Activated CD4-positive, alpha-beta memory T cell treated with anti-CD3 and anti-CD28 coated beads for 36 hours (primary cell): ENCODE data around the gene LLPH. TPM values are rescaled to one million over a fixed set of nuclear protein-coding genes. Genes with fewer than 3 reads are reported as not detected.

Source experiments
- CTCF ChIA-PET: fragments of 350-600 bp; sonication (Branson Sonifier 250); formaldehyde crosslinking; loops from one replicate; lab custom pipeline; 2021; ENCODE audit warnings: antibody characterized with exemption, inconsistent platforms; lab: Charles Lee
- POLR2A ChIA-PET: fragments of 350-600 bp; sonication (Branson Sonifier 250); formaldehyde crosslinking; loops from one replicate; lab custom pipeline; 2021; ENCODE audit warnings: antibody characterized with exemption; lab: Charles Lee
- DNase-seq: peaks from one replicate; pipeline ENCODE4 v3.0.0-alpha.2; 2020
- H3K27ac Mint-ChIP-seq: one replicate; pipeline ENCODE4 v1.8.0; 2021; ENCODE audit warnings: mixed read lengths
- H3K27me3 Mint-ChIP-seq: one replicate; pipeline ENCODE4 v1.8.0; 2021; ENCODE audit warnings: mixed read lengths
- H3K36me3 Mint-ChIP-seq: one replicate; pipeline ENCODE4 v1.8.0; 2021; ENCODE audit warnings: mixed read lengths
- H3K4me1 Mint-ChIP-seq: one replicate; pipeline ENCODE4 v1.8.0; 2021; ENCODE audit warnings: low read depth, mixed read lengths
- H3K4me3 Mint-ChIP-seq: one replicate; pipeline ENCODE4 v1.8.0; 2021; ENCODE audit warnings: mild to moderate bottlenecking, mixed read lengths
- H3K9me3 Mint-ChIP-seq: one replicate; pipeline ENCODE4 v1.8.0; 2021; ENCODE audit warnings: mixed read lengths
- intact Hi-C: fragments of 100-400 bp; cut with micrococcal nuclease; formaldehyde crosslinking; loops from one replicate; pipeline ENCODE4 v1.15.1; 2023
- total RNA-seq, 2 experiments: library from RNA; stranded (reverse); gene quantifications; one replicate each; pipeline ENCODE4 v1.2.3, GENCODE V29; 2021

Gene LLPH
- total RNA-seq, 2 experiments from 2014 or later: 29.1 to 31.2 TPM

- Mint-ChIP-seq H3K4me1 (peaks cover 8% of the 10 kb centered on the region), H3K27me3 (no peaks in the 10 kb centered on the region), H3K4me3 (no peak overlapping the region), H3K9me3 (no peaks in the 10 kb centered on the region), H3K36me3 (peaks cover 9% of the 10 kb centered on the region), H3K27ac (no peak overlapping the region)
- ChIA-PET CTCF (interaction anchor here (1.8 kb wide), 1 partner anchor 9 kb away, joined by 5 read pairs; no protein-coding TSS in a partner anchor), POLR2A (no interaction called here)
- intact Hi-C loops: no loop called here
- no peak for DNase-seq
Measured at GRCh38 chr12:66117242-66117641, 13.3 kb downstream of the LLPH start.

- POLR2A ChIA-PET: no interaction called here
- H3K27me3 Mint-ChIP-seq: no peaks in the 10 kb centered on the region
- H3K4me1 Mint-ChIP-seq: peaks cover 6% of the 10 kb centered on the region
Measured at GRCh38 chr12:66115071-66115600, 15.4 kb downstream of the LLPH start.

GRCh38 chr12:66113471-66113870 lies 17.1 kb downstream of the LLPH start:
- no peaks in the 10 kb centered on the region for H3K9me3 Mint-ChIP-seq
- H3K4me1 Mint-ChIP-seq: peaks cover 4% of the 10 kb centered on the region
- ChIA-PET CTCF (interaction anchor here (1.1 to 1.4 kb wide), 3 partner anchors 10 to 556 kb away, joined by 3 read pairs; no protein-coding TSS in a partner anchor), POLR2A (no interaction called here)
- H3K27ac Mint-ChIP-seq: no peak overlapping the region
- no peak for DNase-seq
- no peaks in the 10 kb centered on the region for H3K36me3 Mint-ChIP-seq
- intact Hi-C loops: no loop called here
- no peak overlapping the region for H3K4me3 Mint-ChIP-seq
- no peaks in the 10 kb centered on the region for H3K27me3 Mint-ChIP-seq

More at GRCh38 chr12:66115071-66115600, 15.4 kb downstream of the LLPH start:
- H3K4me3 Mint-ChIP-seq: no peak overlapping the region
- peak overlapping the region; percentile 14 for H3K27ac Mint-ChIP-seq
- H3K36me3 Mint-ChIP-seq: peaks cover under 1% of the 10 kb centered on the region
- CTCF ChIA-PET: interaction anchor here (1.6 kb wide), 1 partner anchor 7 kb away, joined by 4 read pairs; no protein-coding TSS in a partner anchor
- no peaks in the 10 kb centered on the region for H3K9me3 Mint-ChIP-seq
- DNase-seq: no peak
- intact Hi-C loops: no loop called here

DNA sequence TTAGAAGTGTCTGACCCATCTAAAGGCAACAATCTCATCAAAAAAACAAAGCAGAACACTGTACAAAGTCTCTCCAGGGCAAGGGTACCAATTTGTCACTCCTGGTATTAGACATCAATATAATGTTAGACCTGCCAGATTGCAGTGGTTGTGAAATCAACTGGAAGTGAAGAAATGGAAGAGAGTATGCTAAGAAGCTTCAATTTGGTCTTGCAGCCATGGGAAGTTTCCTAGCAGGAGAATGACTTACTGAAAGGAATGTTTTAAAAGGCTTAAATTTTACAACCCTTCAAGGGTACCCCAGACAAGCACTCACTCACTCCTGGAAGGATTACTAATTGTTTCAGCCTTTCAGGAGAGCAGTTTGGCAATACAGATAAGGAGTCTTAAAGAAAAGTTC lies 18.9 kb downstream of the LLPH start:
- H3K4me3 Mint-ChIP-seq: no peak overlapping the region
- DNase-seq: no peak
- H3K4me1 Mint-ChIP-seq: peaks cover 6% of the 10 kb centered on the region
- ChIA-PET POLR2A (no interaction called here), CTCF (interaction anchor here (1.9 kb wide), 1 partner anchor 1221 kb away, joined by 4 read pairs; no protein-coding TSS in a partner anchor)
- H3K27me3 Mint-ChIP-seq: peaks cover 4% of the 10 kb centered on the region
- H3K27ac Mint-ChIP-seq: no peak overlapping the region
- H3K36me3 Mint-ChIP-seq: no peaks in the 10 kb centered on the region
- no peaks in the 10 kb centered on the region for H3K9me3 Mint-ChIP-seq
- intact Hi-C loops: no loop called here

- ChIA-PET POLR2A (no interaction called here), CTCF (no interaction called here)
- no peak for DNase-seq
- H3K36me3 Mint-ChIP-seq: no peaks in the 10 kb centered on the region
- H3K4me3 Mint-ChIP-seq: no peak overlapping the region
- intact Hi-C loops: loop anchor here (5.0 to 10.0 kb wide), 2 partner anchors 296 to 797 kb away; no protein-coding TSS in a partner anchor
- peaks cover 4% of the 10 kb centered on the region for H3K27me3 Mint-ChIP-seq
- H3K4me1 Mint-ChIP-seq: peaks cover 4% of the 10 kb centered on the region
- H3K9me3 Mint-ChIP-seq: no peaks in the 10 kb centered on the region
- no peak overlapping the region for H3K27ac Mint-ChIP-seq
Measured at GRCh38 chr12:66109056-66109455, 21.5 kb downstream of the LLPH start.

GRCh38 chr12:66108386-66108785 lies 22.2 kb downstream of the LLPH start:
- peaks cover 2% of the 10 kb centered on the region for H3K4me1 Mint-ChIP-seq
- H3K27me3 Mint-ChIP-seq: peaks cover 4% of the 10 kb centered on the region
- ChIA-PET CTCF (interaction anchor here (0.7 to 1.7 kb wide), 5 partner anchors 22 to 1313 kb away, joined by 3 to 7 read pairs (median 5); partner anchors contain the start of gene LLPH), POLR2A (no interaction called here)
- intact Hi-C loops: loop anchor here (5.0 to 10.0 kb wide), 2 partner anchors 296 to 796 kb away; no protein-coding TSS in a partner anchor
- no peaks in the 10 kb centered on the region for H3K36me3 Mint-ChIP-seq
- DNase-seq: no peak
- H3K27ac Mint-ChIP-seq: no peak overlapping the region
- no peak overlapping the region for H3K4me3 Mint-ChIP-seq
- H3K9me3 Mint-ChIP-seq: no peaks in the 10 kb centered on the region

- intact Hi-C loops: loop anchor here (1.0 to 10.0 kb wide), 4 partner anchors 297 to 1216 kb away; no protein-coding TSS in a partner anchor
- ChIA-PET CTCF (interaction anchor here (0.7 to 1.7 kb wide), 12 partner anchors 8 to 1312 kb away, joined by 3 to 7 read pairs (median 4); partner anchors contain the start of gene LLPH), POLR2A (no interaction called here)
- Mint-ChIP-seq H3K36me3 (no peaks in the 10 kb centered on the region), H3K4me1 (peaks cover 2% of the 10 kb centered on the region), H3K4me3 (no peak overlapping the region), H3K27me3 (peaks cover 10% of the 10 kb centered on the region), H3K9me3 (no peaks in the 10 kb centered on the region), H3K27ac (no peak overlapping the region)
- DNase-seq: peak; percentile 21
Measured at GRCh38 chr12:66107451-66107915, 23.1 kb downstream of the LLPH start.

GRCh38 chr12:66103016-66103913 lies 27.3 kb downstream of the LLPH start:
- POLR2A ChIA-PET: no interaction called here

DNA sequence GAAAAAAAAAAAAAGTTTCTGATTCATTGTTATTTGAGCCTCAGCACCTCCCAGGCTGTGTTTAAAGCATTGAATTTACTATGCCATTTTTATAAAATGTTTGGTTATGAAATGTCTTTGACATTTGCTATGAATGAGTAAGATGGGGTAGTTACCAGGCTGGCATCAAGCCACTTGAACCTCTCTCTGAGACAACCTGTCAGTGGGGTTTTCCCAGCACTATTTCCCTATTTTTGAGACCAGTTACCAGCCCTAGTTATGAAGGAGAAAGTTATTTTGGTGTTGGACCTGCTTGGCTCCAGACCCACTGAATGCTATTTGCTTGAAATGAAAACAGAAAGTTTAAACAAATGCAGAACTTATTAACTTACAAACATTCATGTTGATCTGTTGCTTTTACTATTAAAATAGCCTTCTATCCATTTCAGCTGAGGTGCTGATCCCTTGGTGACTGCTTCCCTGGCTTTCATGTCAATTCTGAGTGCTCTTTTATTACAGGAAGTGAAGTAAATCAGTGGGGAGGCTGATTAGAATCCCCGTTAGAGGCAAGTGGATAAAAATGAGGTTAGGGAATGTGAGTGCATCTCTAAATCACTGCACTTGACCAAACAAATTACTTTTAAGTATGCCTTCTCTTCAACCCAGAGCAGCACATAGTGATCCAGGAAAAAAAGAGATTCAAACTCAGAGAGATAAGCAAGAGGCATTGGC lies 37.8 kb downstream of the LLPH start:
- no peaks in the 10 kb centered on the region for H3K4me1 Mint-ChIP-seq
- intact Hi-C loops: no loop called here
- CTCF ChIA-PET: no interaction called here
- POLR2A ChIA-PET: no interaction called here
- H3K27ac Mint-ChIP-seq: no peak overlapping the region
- no peaks in the 10 kb centered on the region for H3K36me3 Mint-ChIP-seq
- no peaks in the 10 kb centered on the region for H3K9me3 Mint-ChIP-seq
- H3K27me3 Mint-ChIP-seq: peaks cover 9% of the 10 kb centered on the region
- H3K4me3 Mint-ChIP-seq: no peak overlapping the region
- no peak for DNase-seq

More at GRCh38 chr12:66103016-66103913, 27.3 kb downstream of the LLPH start:
- peaks cover 2% of the 10 kb centered on the region for H3K4me1 Mint-ChIP-seq
- H3K9me3 Mint-ChIP-seq: peaks cover 2% of the 10 kb centered on the region
- H3K36me3 Mint-ChIP-seq: no peaks in the 10 kb centered on the region
- H3K27ac Mint-ChIP-seq: no peak overlapping the region
- intact Hi-C loops: loop anchor here (10.0 kb wide), 1 partner anchor 302 kb away; no protein-coding TSS in a partner anchor
- DNase-seq: peak; percentile 26
- H3K4me3 Mint-ChIP-seq: no peak overlapping the region
- peaks cover 22% of the 10 kb centered on the region for H3K27me3 Mint-ChIP-seq
- CTCF ChIA-PET: interaction anchor here (0.9 kb wide), 1 partner anchor 10 kb away, joined by 3 read pairs; no protein-coding TSS in a partner anchor

DNA sequence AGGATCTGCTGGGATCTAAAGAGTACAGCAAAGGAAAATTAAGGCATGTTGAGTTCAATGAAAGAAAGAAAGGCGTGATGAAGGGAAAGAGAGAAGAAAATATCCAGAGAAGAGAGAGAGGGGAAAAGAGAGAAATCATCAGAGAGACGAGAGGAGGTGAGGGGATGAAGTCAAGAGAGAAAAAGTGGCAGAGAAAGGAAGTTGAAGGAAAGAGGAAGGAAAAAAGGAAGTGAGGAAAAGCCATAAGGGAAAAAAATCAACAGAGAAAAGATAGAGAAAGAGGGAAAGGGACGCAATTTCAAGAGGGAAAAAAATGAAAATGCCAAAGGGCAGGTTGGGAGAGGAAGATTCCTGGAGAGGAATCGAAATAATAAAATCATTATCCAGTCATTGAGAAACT lies 40.4 kb downstream of the LLPH start:
- intact Hi-C loops: no loop called here
- Mint-ChIP-seq H3K4me3 (no peak overlapping the region), H3K9me3 (no peaks in the 10 kb centered on the region), H3K27ac (no peak overlapping the region), H3K27me3 (peaks cover 14% of the 10 kb centered on the region), H3K4me1 (no peaks in the 10 kb centered on the region), H3K36me3 (no peaks in the 10 kb centered on the region)
- ChIA-PET POLR2A (no interaction called here), CTCF (interaction anchor here (0.7 to 1.2 kb wide), 2 partner anchors 17 to 488 kb away, joined by 3 to 4 read pairs; no protein-coding TSS in a partner anchor)
- no peak for DNase-seq

DNA sequence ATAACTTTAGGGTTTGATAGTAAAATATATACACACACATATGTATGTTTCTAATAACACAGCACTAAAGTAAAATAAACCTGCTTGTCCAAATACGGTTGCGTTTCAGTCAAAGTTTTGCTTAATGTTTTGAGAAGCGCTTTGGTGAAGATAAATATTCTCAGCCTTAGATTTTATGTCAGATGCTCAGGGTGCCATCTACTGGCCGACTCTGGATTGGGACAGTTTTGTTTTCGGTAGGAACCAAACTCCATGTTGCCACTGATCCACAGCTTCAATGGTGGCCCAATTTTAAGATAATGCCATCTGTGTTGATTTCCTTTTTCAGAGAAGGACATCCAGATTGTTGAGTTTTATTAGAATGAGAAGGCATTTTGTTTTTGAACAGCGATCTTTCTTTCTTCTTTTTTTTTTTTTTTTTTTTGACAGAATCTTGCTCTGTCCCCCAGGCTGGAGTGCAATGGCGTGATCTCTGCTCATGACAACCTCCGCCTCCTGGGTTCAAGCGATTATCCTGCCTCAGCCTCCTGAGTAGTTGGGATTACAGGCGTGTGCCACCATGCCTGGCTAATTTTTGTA lies 43.1 kb downstream of the LLPH start:
- POLR2A ChIA-PET: no interaction called here
- Mint-ChIP-seq H3K9me3 (peaks cover 7% of the 10 kb centered on the region), H3K27ac (no peak overlapping the region), H3K36me3 (no peaks in the 10 kb centered on the region), H3K4me1 (no peaks in the 10 kb centered on the region), H3K27me3 (peaks cover 14% of the 10 kb centered on the region), H3K4me3 (no peak overlapping the region)
- CTCF ChIA-PET: interaction anchor here (0.7 kb wide), 1 partner anchor 1196 kb away, joined by 5 read pairs; no protein-coding TSS in a partner anchor
- DNase-seq: peak; percentile 65
- intact Hi-C loops: loop anchor here (1.0 to 10.0 kb wide), 4 partner anchors 104 to 531 kb away; partner anchors contain the start of gene HMGA2
